Liver (tissue), 9 donors: ENCODE results near the gene TMEM131. TPM values are rescaled to one million over a fixed set of nuclear protein-coding genes. Genes with fewer than 3 reads are reported as not detected.
A peak's percentile ranks its signal among the peaks of the same experiment; 100 is the strongest.

Experiments used
- DNase-seq: peaks from one replicate; pipeline ENCODE4 v3.0.0-alpha.2; 2017; ENCODE audit warnings: low spot score
- H3K27ac ChIP-seq, 2 donors: one replicate each; pipeline ENCODE4 v1.7.0; 2013; ENCODE audit warnings: inconsistent platforms in 2 of 2, low read length in 2 of 2, control low read depth in 1 of 2, low read depth in 1 of 2, mild to moderate bottlenecking in 1 of 2
- H3K27me3 ChIP-seq, 4 donors: one replicate each; pipeline versions ENCODE4 v1.6.1 to v1.7.0; 2013; ENCODE audit warnings: low read length in 3 of 4, inconsistent platforms in 1 of 4, mild to moderate bottlenecking in 1 of 4, moderate library complexity in 1 of 4; ENCODE audit not compliant: control insufficient read depth in 4 of 4, insufficient read depth in 4 of 4
- H3K36me3 ChIP-seq, 4 donors: one replicate each; pipeline versions ENCODE4 v1.6.1 to v1.7.0; 2013; ENCODE audit warnings: low read length in 3 of 4, mild to moderate bottlenecking in 3 of 4, low read depth in 1 of 4, moderate library complexity in 1 of 4; ENCODE audit not compliant: control insufficient read depth in 4 of 4, insufficient read depth in 3 of 4
- H3K4me1 ChIP-seq, 4 donors: one replicate each; pipeline versions ENCODE4 v1.6.1 to v1.7.0; 2013; ENCODE audit warnings: low read length in 3 of 4, mild to moderate bottlenecking in 3 of 4, moderate library complexity in 1 of 4; ENCODE audit not compliant: control insufficient read depth in 4 of 4, insufficient read depth in 4 of 4
- H3K4me3 ChIP-seq, 3 donors: one replicate each; pipeline versions ENCODE4 v1.6.1 to v1.7.0; 2013; ENCODE audit warnings: low read length in 3 of 3, control low read depth in 1 of 3, low read depth in 1 of 3, mild to moderate bottlenecking in 1 of 3
- H3K9ac ChIP-seq, 2 donors: one replicate each; pipeline ENCODE4 v1.7.0; 2013; ENCODE audit warnings: low read length in 2 of 2, mild to moderate bottlenecking in 2 of 2, moderate library complexity in 2 of 2, control low read depth in 1 of 2, low read depth in 1 of 2
- H3K9me3 ChIP-seq, 4 donors: one replicate each; pipeline versions ENCODE4 v1.6.1 to v1.7.0; 2013; ENCODE audit warnings: low read length in 3 of 4; ENCODE audit not compliant: control insufficient read depth in 4 of 4
- ATF3 ChIP-seq: IDR thresholded peaks from 2 replicates; pipeline ENCODE4 v1.6.1; 2016; ENCODE audit warnings: antibody characterized with exemption
- CTCF ChIP-seq: fragments of 150-350 bp; IDR thresholded peaks from 2 replicates; pipeline ENCODE4 v1.5.1; 2017; ENCODE audit warnings: improper control_type of control experiment, low read depth, low read length; ENCODE audit not compliant: missing input control
- EGR1 ChIP-seq, 2 donors: IDR thresholded peaks; 2 replicates each; pipeline ENCODE4 v1.6.1; 2016 to 2018; ENCODE audit warnings: antibody characterized with exemption in 2 of 2, low read depth in 2 of 2
- FOXA1 ChIP-seq: IDR thresholded peaks from 2 replicates; pipeline ENCODE4 v1.6.1; 2016; ENCODE audit warnings: antibody characterized with exemption
- FOXA2 ChIP-seq: IDR thresholded peaks from 2 replicates; pipeline ENCODE4 v1.6.1; 2016; ENCODE audit warnings: antibody characterized with exemption
- GABPA ChIP-seq, 2 donors: IDR thresholded peaks in 1 of 2; conservative IDR thresholded peaks in 1 of 2; 2 replicates each; pipeline ENCODE4 v1.6.1; 2016; ENCODE audit warnings: antibody characterized with exemption in 2 of 2, mild to moderate bottlenecking in 1 of 2, moderate library complexity in 1 of 2
- HNF4A ChIP-seq, 2 donors: conservative IDR thresholded peaks; 2 replicates each; pipeline ENCODE4 v1.6.1; 2016; ENCODE audit warnings: antibody characterized with exemption in 2 of 2, mild to moderate bottlenecking in 2 of 2
- HNF4G ChIP-seq: IDR thresholded peaks from 2 replicates; pipeline ENCODE4 v1.6.1; 2016; ENCODE audit warnings: antibody characterized with exemption
- JUND ChIP-seq, 2 donors: IDR thresholded peaks; 2 replicates each; pipeline ENCODE4 v1.6.1; 2016; ENCODE audit warnings: antibody characterized with exemption in 2 of 2
- MAX ChIP-seq: IDR thresholded peaks from 2 replicates; pipeline ENCODE4 v1.6.1; 2016; ENCODE audit warnings: antibody characterized with exemption
- NR2F2 ChIP-seq: IDR thresholded peaks from 2 replicates; pipeline ENCODE4 v1.6.1; 2016; ENCODE audit warnings: antibody characterized with exemption
- RAD21 ChIP-seq, 2 donors: IDR thresholded peaks; 2 replicates each; pipeline ENCODE4 v1.6.1; 2016; ENCODE audit warnings: antibody characterized with exemption in 2 of 2, mild to moderate bottlenecking in 2 of 2
- REST ChIP-seq: IDR thresholded peaks from 2 replicates; pipeline ENCODE4 v1.6.1; 2016; ENCODE audit warnings: antibody characterized with exemption, mild to moderate bottlenecking
- RXRA ChIP-seq, 2 donors: IDR thresholded peaks; 2 replicates each; pipeline ENCODE4 v1.6.1; 2017 to 2018; ENCODE audit warnings: antibody characterized with exemption in 2 of 2, mild to moderate bottlenecking in 1 of 2
- SP1 ChIP-seq: IDR thresholded peaks from 2 replicates; pipeline ENCODE4 v1.6.1; 2018; ENCODE audit warnings: antibody characterized with exemption, mild to moderate bottlenecking
- TAF1 ChIP-seq: conservative IDR thresholded peaks from 2 replicates; pipeline ENCODE4 v1.6.1; 2016; ENCODE audit warnings: antibody characterized with exemption, mild to moderate bottlenecking
- YY1 ChIP-seq: IDR thresholded peaks from 2 replicates; pipeline ENCODE4 v1.6.1; 2016; ENCODE audit warnings: antibody characterized with exemption, mild to moderate bottlenecking
- ZBTB33 ChIP-seq: IDR thresholded peaks from 2 replicates; pipeline ENCODE4 v1.6.1; 2016; ENCODE audit warnings: antibody characterized with exemption
- WGBS: extraction: QIAGEN DNeasy Blood & Tissue Kit; methylation state at CpG from one replicate; pipeline ENCODE4 v1.1.7; 2013; 5-methylcytosine and 5-hydroxymethylcytosine counted together
- polyA plus RNA-seq, 2 donors: library from polyadenylated mRNA; stranded (reverse) in 1 of 2; unstranded in 1 of 2; fragments of 200-250 nt in 1 of 2; fragments of >200 nt in 1 of 2; fragmentation: Nextera tagmentation in 1 of 2; extraction: Ambion mirVana in 1 of 2; gene quantifications; one replicate each; pipeline versions ENCODE4 v1.2.1 to v1.2.3, GENCODE V29; 2013 to 2015
- total RNA-seq, 2 donors: library from RNA; depleted of rRNA; stranded (reverse); fragments of >200 nt; gene quantifications; one replicate each; pipeline ENCODE4 v1.2.3, GENCODE V29; 2014
- donor health status: healthy.
- donor health status: healthy.
- donor health status: healthy.
- donor health status: healthy.
- donor health status: healthy.

TMEM131 gene
- total and polyA plus RNA-seq, 4 donors = 6.1 to 22.8 (median 11.2) TPM

- Histone ChIP-seq H3K4me3 (peak overlapping the region in 2 of 3 donors; percentile 42 to 93), H3K36me3 (no peaks in the 10 kb centered on the region), H3K9me3 (no peaks in the 10 kb centered on the region), H3K27ac (no peak overlapping the region), H3K27me3 (no peaks in the 10 kb centered on the region), H3K9ac (peak overlapping the region in 1 of 2 donors; percentile 44), H3K4me1 (peaks cover 10 to 23% (median 17%) of the 10 kb centered on the region in 4 donors)
- DNase-seq = no peak
- 61% methylated on average over 6 of the region's 6 CpGs for WGBS
- TF ChIP-seq ZBTB33 (no peak), RAD21 (IDR thresholded peaks at IDR 0.05) (no peak), NR2F2 (no peak), FOXA2 (no peak), GABPA (IDR thresholded peaks at IDR 0.05 in 1 of 2, conservative IDR thresholded peaks at IDR 0.05 in 1 of 2) (no peak), TAF1 (no peak), FOXA1 (no peak), SP1 (no peak), RXRA (IDR thresholded peaks at IDR 0.05) (no peak), HNF4G (no peak), REST (no peak), YY1 (no peak), MAX (no peak), EGR1 (IDR thresholded peaks at IDR 0.05; ENCODE audit: low read depth in 2 of 2) (no peak), CTCF (no peak), ATF3 (no peak), JUND (IDR thresholded peaks at IDR 0.05) (no peak), HNF4A (conservative IDR thresholded peaks at IDR 0.05) (no peak)
Measured at GRCh38 chr2:97993926-97994325, 1.8 kb downstream of the TMEM131 start.
